ENCODE results near the gene EHD4.

The EHD4 gene

GRCh38 chr15:41914411-41914810 is 57.9 kb downstream of the EHD4 start:
- H3K4me2 ChIP-seq (ENCODE audit: insufficient read depth, low read length), result no peak overlapping the region
- no peaks in the 10 kb centered on the region for H3K4me1 ChIP-seq (ENCODE audit: insufficient read depth, low read length)
- no peak overlapping the region for H3K27ac ChIP-seq (ENCODE audit: low read length)
- H3K79me2 ChIP-seq (ENCODE audit: insufficient read depth, low read length), result no peaks in the 10 kb centered on the region
- H3K9me3 ChIP-seq (ENCODE audit: insufficient read depth, low read length, severe bottlenecking), result no peaks in the 10 kb centered on the region
- H3K4me3 ChIP-seq (ENCODE audit: low read depth in 1 of 2, low read length in 2 of 2), result no peak overlapping the region
- H3K9ac ChIP-seq (ENCODE audit: low read depth, low read length), result no peak overlapping the region
- no peak for TF ChIP-seq EZH2 (IDR thresholded peaks at IDR 0.05; ENCODE audit: borderline replicate concordance, low read depth, low read length, severe bottlenecking)
- TF ChIP-seq, protein P1, sequence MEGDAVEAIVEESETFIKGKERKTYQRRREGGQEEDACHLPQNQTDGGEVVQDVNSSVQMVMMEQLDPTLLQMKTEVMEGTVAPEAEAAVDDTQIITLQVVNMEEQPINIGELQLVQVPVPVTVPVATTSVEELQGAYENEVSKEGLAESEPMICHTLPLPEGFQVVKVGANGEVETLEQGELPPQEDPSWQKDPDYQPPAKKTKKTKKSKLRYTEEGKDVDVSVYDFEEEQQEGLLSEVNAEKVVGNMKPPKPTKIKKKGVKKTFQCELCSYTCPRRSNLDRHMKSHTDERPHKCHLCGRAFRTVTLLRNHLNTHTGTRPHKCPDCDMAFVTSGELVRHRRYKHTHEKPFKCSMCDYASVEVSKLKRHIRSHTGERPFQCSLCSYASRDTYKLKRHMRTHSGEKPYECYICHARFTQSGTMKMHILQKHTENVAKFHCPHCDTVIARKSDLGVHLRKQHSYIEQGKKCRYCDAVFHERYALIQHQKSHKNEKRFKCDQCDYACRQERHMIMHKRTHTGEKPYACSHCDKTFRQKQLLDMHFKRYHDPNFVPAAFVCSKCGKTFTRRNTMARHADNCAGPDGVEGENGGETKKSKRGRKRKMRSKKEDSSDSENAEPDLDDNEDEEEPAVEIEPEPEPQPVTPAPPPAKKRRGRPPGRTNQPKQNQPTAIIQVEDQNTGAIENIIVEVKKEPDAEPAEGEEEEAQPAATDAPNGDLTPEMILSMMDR (IDR thresholded peaks at IDR 0.05; ENCODE audit: borderline replicate concordance, extremely low read depth, low read length, poor library complexity, severe bottlenecking), result no peak
- DNase-seq (no peak), ATAC-seq (ENCODE audit: insufficient read depth, low read depth) (no peak)
- no peaks in the 10 kb centered on the region for H3K27me3 ChIP-seq (ENCODE audit: insufficient read depth, low read length, poor library complexity)
- no peak overlapping the region for H2AFZ ChIP-seq (ENCODE audit: low read depth, low read length)
- H3K36me3 ChIP-seq (ENCODE audit: insufficient read depth, low read length), result no peaks in the 10 kb centered on the region
- no peaks in the 10 kb centered on the region for H4K20me1 ChIP-seq (ENCODE audit: insufficient read depth, low read length)

DNA sequence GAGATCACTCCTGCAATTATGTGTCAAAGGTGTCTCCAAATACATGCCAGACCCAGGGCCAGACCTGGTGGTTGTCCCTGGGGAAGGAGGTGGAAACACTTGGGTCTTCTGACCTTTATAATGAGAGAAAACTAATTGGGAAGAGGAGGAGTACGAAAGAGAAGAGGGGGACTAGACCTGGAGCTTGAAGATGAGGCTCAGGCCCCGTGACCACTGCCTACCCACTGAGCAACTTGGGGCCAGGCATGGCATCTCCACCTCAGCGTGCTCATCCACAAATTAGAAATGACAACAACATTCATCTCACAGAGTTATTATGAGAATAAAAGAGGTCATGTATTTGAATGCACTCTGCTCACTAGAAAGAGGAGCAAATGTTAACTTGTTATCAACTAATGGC is 59.1 kb downstream of the EHD4 start:
- no peak for DNase-seq
- no peaks in the 10 kb centered on the region for H3K36me3 ChIP-seq (ENCODE audit: insufficient read depth, low read length)
- no peaks in the 10 kb centered on the region for H3K27me3 ChIP-seq (ENCODE audit: insufficient read depth, low read length, poor library complexity)
- no peak overlapping the region for H3K4me2 ChIP-seq (ENCODE audit: insufficient read depth, low read length)
- H3K4me1 ChIP-seq (ENCODE audit: insufficient read depth, low read length), result no peaks in the 10 kb centered on the region
- no peak overlapping the region for H3K27ac ChIP-seq (ENCODE audit: low read length)
- TF ChIP-seq, protein P1 (IDR thresholded peaks at IDR 0.05; ENCODE audit: borderline replicate concordance, extremely low read depth, low read length, poor library complexity, severe bottlenecking), result no peak
- no peak for TF ChIP-seq EZH2 (IDR thresholded peaks at IDR 0.05; ENCODE audit: borderline replicate concordance, low read depth, low read length, severe bottlenecking)
- no peaks in the 10 kb centered on the region for H4K20me1 ChIP-seq (ENCODE audit: insufficient read depth, low read length)
- no peak overlapping the region for H3K9ac ChIP-seq (ENCODE audit: low read depth, low read length)
- no peaks in the 10 kb centered on the region for H3K79me2 ChIP-seq (ENCODE audit: insufficient read depth, low read length)
- H3K4me3 ChIP-seq (ENCODE audit: low read depth in 1 of 2, low read length in 2 of 2), result no peak overlapping the region
- ATAC-seq (ENCODE audit: insufficient read depth, low read depth), result no peak
- no peaks in the 10 kb centered on the region for H3K9me3 ChIP-seq (ENCODE audit: insufficient read depth, low read length, severe bottlenecking)
- H2AFZ ChIP-seq (ENCODE audit: low read depth, low read length), result no peak overlapping the region

DNA sequence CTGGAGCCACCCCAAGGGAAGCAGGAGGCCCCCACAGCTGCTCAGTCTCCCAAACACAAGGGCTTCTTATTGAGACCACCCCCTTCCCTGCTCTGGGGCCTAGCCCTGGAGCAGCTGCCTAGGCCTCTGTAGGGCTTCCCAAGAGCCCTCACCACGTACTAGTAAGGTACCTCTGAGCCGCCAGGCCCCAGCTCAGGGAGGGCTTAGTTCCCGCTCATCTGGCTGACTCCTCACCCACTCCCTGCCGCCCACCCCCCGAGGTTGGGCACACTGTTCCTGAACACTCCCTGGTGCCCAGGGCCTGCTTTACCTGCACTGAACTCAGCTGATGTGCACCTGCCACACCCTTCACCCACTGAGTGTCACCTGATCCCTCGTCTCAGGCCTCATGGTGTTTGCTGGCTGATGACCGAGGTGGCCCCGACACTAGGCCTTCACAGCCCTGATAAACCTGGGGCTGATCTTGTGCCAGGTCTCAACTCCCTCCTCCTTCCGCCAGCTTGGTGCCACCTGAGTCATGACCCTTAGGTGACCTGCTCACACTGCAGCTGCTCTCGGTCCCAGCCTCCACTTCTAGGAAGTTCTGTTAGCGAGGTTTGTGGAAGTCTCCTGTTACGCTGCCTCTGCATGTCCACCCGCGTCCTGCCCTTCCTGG is 60.5 kb downstream of the EHD4 start:
- H3K9ac ChIP-seq (ENCODE audit: low read depth, low read length), result no peak overlapping the region
- H3K9me3 ChIP-seq (ENCODE audit: insufficient read depth, low read length, severe bottlenecking), result peaks cover 3% of the 10 kb centered on the region
- no peaks in the 10 kb centered on the region for H4K20me1 ChIP-seq (ENCODE audit: insufficient read depth, low read length)
- H3K36me3 ChIP-seq (ENCODE audit: insufficient read depth, low read length), result no peaks in the 10 kb centered on the region
- no peaks in the 10 kb centered on the region for H3K27me3 ChIP-seq (ENCODE audit: insufficient read depth, low read length, poor library complexity)
- no peaks in the 10 kb centered on the region for H3K4me1 ChIP-seq (ENCODE audit: insufficient read depth, low read length)
- no peaks in the 10 kb centered on the region for H3K79me2 ChIP-seq (ENCODE audit: insufficient read depth, low read length)
- ATAC-seq (ENCODE audit: insufficient read depth, low read depth), result no peak
- DNase-seq, result no peak
- H3K27ac ChIP-seq (ENCODE audit: low read length), result no peak overlapping the region
- H3K4me2 ChIP-seq (ENCODE audit: insufficient read depth, low read length), result no peak overlapping the region
- no peak overlapping the region for H2AFZ ChIP-seq (ENCODE audit: low read depth, low read length)
- no peak overlapping the region for H3K4me3 ChIP-seq (ENCODE audit: low read depth in 1 of 2, low read length in 2 of 2)
- TF ChIP-seq EZH2 (IDR thresholded peaks at IDR 0.05; ENCODE audit: borderline replicate concordance, low read depth, low read length, severe bottlenecking), result no peak
- TF ChIP-seq, protein P1 (IDR thresholded peaks at IDR 0.05; ENCODE audit: borderline replicate concordance, extremely low read depth, low read length, poor library complexity, severe bottlenecking), result no peak

Measured in DND-41 (cell line).